ENCODE measurements around the gene OR2A12. TPM values are rescaled to one million over a fixed set of nuclear protein-coding genes. Genes with fewer than 3 reads are reported as not detected.

The OR2A12 gene
- total and polyA plus RNA-seq, 2 of the 13 experiments (the other 11 are each of a cell fraction or from before 2014, with no cell fraction given): 0.18 TPM; not detected in 1

DNA sequence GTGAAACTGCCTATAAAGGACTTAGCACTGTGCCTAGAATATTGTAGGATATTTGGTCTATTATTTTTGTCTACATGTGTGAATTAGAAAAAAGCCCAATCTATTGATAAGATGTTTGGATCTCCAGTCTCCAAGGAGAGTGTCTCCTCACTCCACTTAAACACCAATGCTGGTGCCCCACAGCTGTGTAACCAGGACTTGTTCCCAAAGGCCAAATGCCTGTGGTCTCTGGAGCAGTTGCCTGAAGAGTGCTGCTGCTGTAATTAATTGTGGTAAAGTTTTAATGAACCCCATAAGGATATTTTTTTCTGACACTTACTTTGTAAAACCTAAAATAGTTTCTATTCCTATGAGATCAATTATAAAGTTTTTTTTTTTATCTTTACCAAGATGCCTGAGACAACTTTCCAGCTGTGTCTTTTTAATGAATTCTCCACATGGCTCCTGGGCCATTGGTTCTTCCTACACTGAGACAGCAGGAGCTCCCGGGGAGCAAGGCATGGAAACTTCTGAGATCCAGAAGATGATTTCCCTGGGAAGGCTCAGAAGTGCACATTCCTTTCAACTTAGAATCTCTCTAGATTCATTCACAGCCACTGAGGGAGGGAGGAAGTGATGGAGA is 48.6 kb upstream of the OR2A12 start:
- CTCF ChIA-PET (ENCODE audit: low intra/inter-chr PET ratio, low total read pairs): no interaction called here
- Histone ChIP-seq H3K9me3 (ENCODE audit: low read length) (no peaks in the 10 kb centered on the region), H3K27ac (ENCODE audit: extremely low read length, insufficient read depth, low read length) (no peak overlapping the region), H3K27me3 (ENCODE audit: control insufficient read depth in 1 of 2, insufficient read depth in 2 of 2, low read length in 2 of 2) (no peaks in the 10 kb centered on the region), H2AFZ (ENCODE audit: low read length) (no peak overlapping the region), H3K4me1 (ENCODE audit: insufficient read depth, low read length) (peaks cover 6% of the 10 kb centered on the region; the same call in 1 of the 2 replicates), H3K9ac (ENCODE audit: insufficient read depth, low read depth, low read length) (no peak overlapping the region), H3K4me3 (replicated peaks in 1 of 3; ENCODE audit: insufficient read depth in 1 of 3, low read depth in 2 of 3, low read length in 3 of 3) (no peak overlapping the region), H4K20me1 (ENCODE audit: insufficient read depth, low read length) (no peaks in the 10 kb centered on the region), H3K36me3 (replicated peaks in 1 of 2; ENCODE audit: control insufficient read depth in 1 of 2, insufficient read depth in 2 of 2, low read length in 2 of 2) (no peaks in the 10 kb centered on the region), H3K4me2 (ENCODE audit: low read depth, low read length) (no peak overlapping the region), H3K79me2 (ENCODE audit: insufficient read depth, low read length) (no peaks in the 10 kb centered on the region)
- intact Hi-C loops (cut with micrococcal nuclease; ENCODE audit: unreplicated experiment): no loop called here
- 53% methylated on average over 1 of the region's 1 CpG for WGBS (ENCODE audit: low lambda C conversion rate)
- BruUV-seq (replicated peaks): no TSS peak
- in situ Hi-C loops (cut with HindIII; ENCODE audit: extremely low pct_ligation_motif_present, low pct_unique_long_range_greater_than_20kb): no loop called here
- TF ChIP-seq MXD3 (CRISPR knock-in tag; IDR thresholded peaks at IDR 0.05): no peak
- no peak for TF ChIP-seq KLF13 (CRISPR knock-in tag; IDR thresholded peaks at IDR 0.05)
- TF ChIP-seq ZNF20 (CRISPR knock-in tag; IDR thresholded peaks at IDR 0.05): no peak
- no peak for TF ChIP-seq CBFB (CRISPR knock-in tag; IDR thresholded peaks at IDR 0.05)
- TF ChIP-seq ZNF598 (CRISPR knock-in tag; IDR thresholded peaks at IDR 0.05; ENCODE audit: borderline replicate concordance): no peak
- POLR2A ChIA-PET: no interaction called here
- ATAC-seq (no peak), DNase-seq (ENCODE audit: low spot score) (no peak), FAIRE-seq (no peak)

- no TSS peak for BruUV-seq (replicated peaks)
- CTCF ChIA-PET (ENCODE audit: low intra/inter-chr PET ratio, low total read pairs): no interaction called here
- no peaks in the 10 kb centered on the region for H3K79me2 ChIP-seq (ENCODE audit: insufficient read depth, low read length)
- in situ Hi-C loops (cut with HindIII; ENCODE audit: extremely low pct_ligation_motif_present, low pct_unique_long_range_greater_than_20kb): no loop called here
- TF ChIP-seq, protein P1, sequence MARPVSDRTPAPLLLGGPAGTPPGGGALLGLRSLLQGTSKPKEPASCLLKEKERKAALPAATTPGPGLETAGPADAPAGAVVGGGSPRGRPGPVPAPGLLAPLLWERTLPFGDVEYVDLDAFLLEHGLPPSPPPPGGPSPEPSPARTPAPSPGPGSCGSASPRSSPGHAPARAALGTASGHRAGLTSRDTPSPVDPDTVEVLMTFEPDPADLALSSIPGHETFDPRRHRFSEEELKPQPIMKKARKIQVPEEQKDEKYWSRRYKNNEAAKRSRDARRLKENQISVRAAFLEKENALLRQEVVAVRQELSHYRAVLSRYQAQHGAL (CRISPR knock-in tag; IDR thresholded peaks at IDR 0.05; ENCODE audit: not compliant biosample characterization): no peak
- TF ChIP-seq, protein P2, sequence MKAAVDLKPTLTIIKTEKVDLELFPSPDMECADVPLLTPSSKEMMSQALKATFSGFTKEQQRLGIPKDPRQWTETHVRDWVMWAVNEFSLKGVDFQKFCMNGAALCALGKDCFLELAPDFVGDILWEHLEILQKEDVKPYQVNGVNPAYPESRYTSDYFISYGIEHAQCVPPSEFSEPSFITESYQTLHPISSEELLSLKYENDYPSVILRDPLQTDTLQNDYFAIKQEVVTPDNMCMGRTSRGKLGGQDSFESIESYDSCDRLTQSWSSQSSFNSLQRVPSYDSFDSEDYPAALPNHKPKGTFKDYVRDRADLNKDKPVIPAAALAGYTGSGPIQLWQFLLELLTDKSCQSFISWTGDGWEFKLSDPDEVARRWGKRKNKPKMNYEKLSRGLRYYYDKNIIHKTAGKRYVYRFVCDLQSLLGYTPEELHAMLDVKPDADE (CRISPR knock-in tag; IDR thresholded peaks at IDR 0.05): no peak
- H3K4me2 ChIP-seq (ENCODE audit: low read depth, low read length): no peak overlapping the region
- H3K27me3 ChIP-seq (ENCODE audit: control insufficient read depth in 1 of 2, insufficient read depth in 2 of 2, low read length in 2 of 2): no peaks in the 10 kb centered on the region
- FAIRE-seq (no peak), DNase-seq (ENCODE audit: low spot score) (no peak), ATAC-seq (no peak)
- intact Hi-C loops (cut with micrococcal nuclease; ENCODE audit: unreplicated experiment): no loop called here
- H3K36me3 ChIP-seq (replicated peaks in 1 of 2; ENCODE audit: control insufficient read depth in 1 of 2, insufficient read depth in 2 of 2, low read length in 2 of 2): no peaks in the 10 kb centered on the region
- no peak overlapping the region for H3K4me3 ChIP-seq (replicated peaks in 1 of 3; ENCODE audit: insufficient read depth in 1 of 3, low read depth in 2 of 3, low read length in 3 of 3)
- no peak overlapping the region for H3K27ac ChIP-seq (ENCODE audit: extremely low read length, insufficient read depth, low read length)
- no peaks in the 10 kb centered on the region for H3K4me1 ChIP-seq (ENCODE audit: insufficient read depth, low read length)
- WGBS (ENCODE audit: low lambda C conversion rate): 4% methylated on average over 4 of the region's 4 CpGs
- H3K9me3 ChIP-seq (ENCODE audit: low read length): no peaks in the 10 kb centered on the region
- H3K9ac ChIP-seq (ENCODE audit: insufficient read depth, low read depth, low read length): no peak overlapping the region
- POLR2A ChIA-PET: no interaction called here
- H2AFZ ChIP-seq (ENCODE audit: low read length): no peak overlapping the region
- H4K20me1 ChIP-seq (ENCODE audit: insufficient read depth, low read length): no peaks in the 10 kb centered on the region
Observed at GRCh38 chr7:144038887-144039286, 47.2 kb upstream of the OR2A12 start.
